Upper lobe of left lung (tissue), 6 donors: ENCODE data around the gene NUP58. TPM values are rescaled to one million over a fixed set of nuclear protein-coding genes. Genes with fewer than 3 reads are reported as not detected.

ENCODE experiments used
- ATAC-seq, 2 donors: fragments of 200-7000 bp; cut with Tn5 transposase; one replicate each; pipeline ENCODE4 v1.9.1; 2022; ENCODE audit warnings: mild to moderate bottlenecking in 2 of 2, moderate library complexity in 2 of 2; ENCODE audit not compliant: low FRiP score in 2 of 2
- DNase-seq, 2 donors: peaks; one replicate each; pipeline ENCODE4 v3.0.0-alpha.2; 2019 to 2020
- H3K27ac ChIP-seq, 4 donors: fragments of 200-600 bp; sonication (generic); one replicate each; pipeline ENCODE4 v1.5.1; 2016 to 2019
- H3K27me3 ChIP-seq, 4 donors: fragments of 200-600 bp; sonication (generic); one replicate each; pipeline ENCODE4 v1.5.1; 2017 to 2019
- H3K36me3 ChIP-seq, 4 donors: fragments of 200-600 bp; sonication (generic); one replicate each; pipeline ENCODE4 v1.5.1; 2016 to 2019
- H3K4me1 ChIP-seq, 4 donors: fragments of 200-600 bp; sonication (generic); one replicate each; pipeline ENCODE4 v1.5.1; 2018 to 2019
- H3K4me3 ChIP-seq, 4 donors: fragments of 200-600 bp; sonication (generic); one replicate each; pipeline ENCODE4 v1.5.1; 2017 to 2019; ENCODE audit warnings: mild to moderate bottlenecking in 2 of 4, moderate library complexity in 1 of 4
- H3K9me3 ChIP-seq, 4 donors: fragments of 200-600 bp; sonication (generic); one replicate each; pipeline ENCODE4 v1.5.1; 2018 to 2019
- EP300 ChIP-seq, 4 donors: sonication (generic); formaldehyde crosslinking; IDR thresholded peaks; one replicate each; pipeline ENCODE4 v1.5.1; 2017; ENCODE audit warnings: antibody characterized with exemption in 4 of 4, control low read depth in 2 of 4
- POLR2A ChIP-seq, 4 donors: fragments of 450-650 bp; IDR thresholded peaks; one replicate each; pipeline ENCODE4 v1.5.1; 2016 to 2017; ENCODE audit warnings: antibody characterized with exemption in 4 of 4, mild to moderate bottlenecking in 2 of 4
- POLR2AphosphoS5 ChIP-seq, 2 donors: sonication (generic); formaldehyde crosslinking; IDR thresholded peaks; one replicate each; pipeline ENCODE4 v1.5.1; 2017; ENCODE audit warnings: antibody characterized with exemption in 2 of 2
- WGBS, 2 donors: methylation state at CpG; one replicate each; pipeline ENCODE4 v1.1.5; 2017 to 2018; 5-methylcytosine and 5-hydroxymethylcytosine counted together
- total RNA-seq, 6 donors: library from RNA; depleted of rRNA in 4 of 6; stranded (reverse); fragments of >200 nt in 4 of 6; gene quantifications; one replicate each; pipeline versions ENCODE4 v1.1.0 to v1.2.1, GENCODE V29; 2016 to 2021
- TF ChIP-seq, protein P1 (sequence below), 6 experiments: fragments of 450-650 bp in 4 of 6; fragments of 200-600 bp in 2 of 6; sonication (generic) in 2 of 6; IDR thresholded peaks; one replicate each; pipeline ENCODE4 v1.5.1; 2016 to 2019; ENCODE audit warnings: antibody characterized with exemption in 6 of 6
- donor health status: DM: no; HTN: no; CAD: no; lungs with moderate emphysema.
- donor health status: DM: no; HTN: yes; CAD: no; lungs with severe emphysema.

The NUP58 gene
- total RNA-seq, 6 donors from 2014 or later: 68.2 to 157 (median 85.6) TPM

DNA sequence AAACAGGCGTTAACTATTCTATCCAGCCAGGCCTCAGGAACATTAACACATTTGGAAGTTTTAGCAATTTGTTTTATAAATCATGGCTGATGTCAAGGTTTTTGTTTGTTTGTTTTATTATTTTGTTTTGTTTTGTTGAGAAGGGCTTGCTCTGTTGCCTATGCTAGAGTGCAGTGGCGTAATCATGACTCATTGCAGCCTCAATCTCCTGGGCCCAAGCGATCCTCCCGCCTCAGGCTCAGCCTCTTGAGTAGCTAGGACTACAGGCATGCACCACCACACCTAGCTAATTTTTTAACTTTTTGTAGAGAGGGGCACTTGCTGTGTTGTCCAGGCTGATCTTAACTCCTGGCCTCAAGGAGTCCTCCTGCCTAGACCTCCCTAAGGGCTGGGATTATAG, 28.3 kb downstream of the NUP58 start:
- WGBS, 2 donors: 94 to 96% methylated on average over 4 of the region's 4 CpGs
- Histone ChIP-seq H3K4me3 (no peak overlapping the region), H3K9me3 (no peaks in the 10 kb centered on the region), H3K27me3 (no peaks in the 10 kb centered on the region), H3K36me3 (peaks cover 26 to 100% (median 54%) of the 10 kb centered on the region in 4 donors), H3K4me1 (no peaks in the 10 kb centered on the region), H3K27ac (no peak overlapping the region)
- DNase-seq (no peak), ATAC-seq (no peak)
- TF ChIP-seq POLR2A (IDR thresholded peaks at IDR 0.05): no peak
- TF ChIP-seq, protein P1, sequence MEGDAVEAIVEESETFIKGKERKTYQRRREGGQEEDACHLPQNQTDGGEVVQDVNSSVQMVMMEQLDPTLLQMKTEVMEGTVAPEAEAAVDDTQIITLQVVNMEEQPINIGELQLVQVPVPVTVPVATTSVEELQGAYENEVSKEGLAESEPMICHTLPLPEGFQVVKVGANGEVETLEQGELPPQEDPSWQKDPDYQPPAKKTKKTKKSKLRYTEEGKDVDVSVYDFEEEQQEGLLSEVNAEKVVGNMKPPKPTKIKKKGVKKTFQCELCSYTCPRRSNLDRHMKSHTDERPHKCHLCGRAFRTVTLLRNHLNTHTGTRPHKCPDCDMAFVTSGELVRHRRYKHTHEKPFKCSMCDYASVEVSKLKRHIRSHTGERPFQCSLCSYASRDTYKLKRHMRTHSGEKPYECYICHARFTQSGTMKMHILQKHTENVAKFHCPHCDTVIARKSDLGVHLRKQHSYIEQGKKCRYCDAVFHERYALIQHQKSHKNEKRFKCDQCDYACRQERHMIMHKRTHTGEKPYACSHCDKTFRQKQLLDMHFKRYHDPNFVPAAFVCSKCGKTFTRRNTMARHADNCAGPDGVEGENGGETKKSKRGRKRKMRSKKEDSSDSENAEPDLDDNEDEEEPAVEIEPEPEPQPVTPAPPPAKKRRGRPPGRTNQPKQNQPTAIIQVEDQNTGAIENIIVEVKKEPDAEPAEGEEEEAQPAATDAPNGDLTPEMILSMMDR (IDR thresholded peaks at IDR 0.05): no peak
- TF ChIP-seq POLR2AphosphoS5 (IDR thresholded peaks at IDR 0.05): no peak
- TF ChIP-seq EP300 (IDR thresholded peaks at IDR 0.05): no peak

DNA sequence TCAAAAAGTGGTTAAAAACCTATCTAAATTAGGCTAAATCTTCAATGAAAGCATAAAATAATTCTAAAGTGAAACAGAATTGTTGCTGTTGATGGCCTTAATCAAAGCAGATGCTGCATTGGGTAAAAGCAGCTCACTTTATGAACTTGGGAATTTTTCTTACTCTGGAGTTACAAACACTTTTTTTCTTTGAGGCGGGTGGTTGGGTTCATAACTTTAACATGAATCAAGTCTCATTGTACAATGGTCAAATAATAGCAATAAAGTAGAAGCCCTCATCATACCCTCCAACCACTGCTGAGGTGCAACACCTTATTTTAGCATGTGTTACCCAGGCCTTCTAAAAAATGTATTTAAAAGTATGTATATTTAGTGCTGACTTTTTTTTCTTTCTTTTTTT, 29.1 kb downstream of the NUP58 start:
- WGBS, 2 donors: 94 to 95% methylated on average over 1 of the region's 1 CpG
- DNase-seq: no peak
- Histone ChIP-seq H3K27me3 (no peaks in the 10 kb centered on the region), H3K36me3 (peaks cover 22 to 96% (median 51%) of the 10 kb centered on the region in 4 donors), H3K27ac (no peak overlapping the region), H3K4me3 (no peak overlapping the region), H3K4me1 (no peaks in the 10 kb centered on the region), H3K9me3 (no peaks in the 10 kb centered on the region)
- TF ChIP-seq, protein P1 (IDR thresholded peaks at IDR 0.05): no peak
- TF ChIP-seq EP300 (IDR thresholded peaks at IDR 0.05) (no peak), POLR2AphosphoS5 (IDR thresholded peaks at IDR 0.05) (no peak)
- no peak for ATAC-seq

DNA sequence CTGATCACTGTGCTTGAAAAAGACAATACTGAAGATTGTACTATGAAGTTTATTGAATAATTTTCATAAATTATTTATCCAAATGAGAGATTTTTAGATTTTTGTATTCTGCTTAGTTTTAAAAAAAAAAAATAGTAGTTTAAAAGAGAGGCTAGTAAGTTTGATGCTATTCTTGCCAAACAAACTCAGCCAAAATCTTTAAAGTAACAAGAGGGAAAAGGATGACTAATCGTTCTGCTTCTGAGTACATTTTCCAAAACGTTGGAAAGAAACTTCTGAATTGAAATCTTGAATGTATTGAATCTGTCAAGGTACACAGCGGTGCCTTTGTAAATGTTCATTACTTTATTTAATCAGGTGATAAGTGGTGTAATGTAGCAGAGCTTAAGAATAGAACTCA, 34.4 kb downstream of the NUP58 start:
- TF ChIP-seq POLR2A (IDR thresholded peaks at IDR 0.05): no peak
- TF ChIP-seq POLR2AphosphoS5 (IDR thresholded peaks at IDR 0.05): no peak
- no peak for TF ChIP-seq EP300 (IDR thresholded peaks at IDR 0.05)
- TF ChIP-seq, protein P1 (IDR thresholded peaks at IDR 0.05): no peak
- H3K4me3 ChIP-seq: no peak overlapping the region
- peaks cover 10 to 88% (median 31%) of the 10 kb centered on the region in 4 donors for H3K36me3 ChIP-seq
- WGBS, 2 donors: 63 to 66% methylated on average over 3 of the region's 3 CpGs
- no peak for DNase-seq
- H3K4me1 ChIP-seq: no peaks in the 10 kb centered on the region
- ATAC-seq: no peak
- H3K27me3 ChIP-seq: no peaks in the 10 kb centered on the region
- no peak overlapping the region for H3K27ac ChIP-seq
- no peaks in the 10 kb centered on the region for H3K9me3 ChIP-seq

DNA sequence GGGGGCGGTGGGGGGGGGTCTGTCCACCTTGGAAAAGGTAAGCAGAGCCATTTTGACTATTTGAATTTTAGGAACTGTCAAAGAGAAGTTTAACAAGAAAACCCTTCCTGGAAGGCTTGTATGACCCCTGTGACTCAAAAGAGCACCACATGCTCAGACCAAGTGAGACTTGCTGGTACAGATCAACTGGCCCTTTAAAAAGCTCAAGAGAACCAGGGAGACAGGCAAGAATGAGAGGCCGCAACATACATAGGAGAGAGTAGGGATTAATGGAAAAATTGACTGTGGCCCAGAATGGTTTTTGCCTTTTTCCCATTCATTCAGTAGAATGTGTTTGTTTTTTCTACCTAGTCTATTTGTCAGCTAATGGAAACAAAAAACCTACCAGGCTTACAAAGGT, 44.2 kb downstream of the NUP58 start:
- H3K4me1 ChIP-seq: no peaks in the 10 kb centered on the region
- 96% methylated on average over 2 of the region's 2 CpGs for WGBS, 2 donors
- H3K27ac ChIP-seq: no peak overlapping the region

DNA sequence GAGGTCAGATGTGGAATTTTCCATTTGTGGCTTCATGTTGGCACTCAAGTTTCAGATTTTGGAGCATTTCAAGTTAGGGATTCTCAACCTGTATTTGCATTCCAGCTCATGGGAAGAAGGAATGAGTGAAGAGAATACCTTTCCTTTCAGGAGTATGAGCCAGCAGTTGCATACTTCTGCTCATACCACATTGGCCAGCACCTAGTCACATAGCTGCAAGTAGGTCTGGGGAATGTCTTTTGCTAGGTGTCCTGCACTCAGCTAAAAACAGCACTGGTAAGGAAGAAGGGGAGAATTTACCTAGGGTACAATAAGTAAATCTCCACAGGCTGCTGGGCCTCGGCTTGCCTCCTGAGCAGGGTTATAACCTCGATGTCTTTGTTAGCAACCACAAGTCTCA, 45.7 kb downstream of the NUP58 start:
- Histone ChIP-seq H3K4me3 (no peak overlapping the region), H3K27ac (no peak overlapping the region), H3K9me3 (no peaks in the 10 kb centered on the region), H3K36me3 (no peaks in the 10 kb centered on the region), H3K27me3 (no peaks in the 10 kb centered on the region), H3K4me1 (no peaks in the 10 kb centered on the region)
- ATAC-seq (no peak), DNase-seq (no peak)
- TF ChIP-seq EP300 (IDR thresholded peaks at IDR 0.05): no peak
- TF ChIP-seq, protein P1 (IDR thresholded peaks at IDR 0.05): no peak
- no peak for TF ChIP-seq POLR2AphosphoS5 (IDR thresholded peaks at IDR 0.05)
- no peak for TF ChIP-seq POLR2A (IDR thresholded peaks at IDR 0.05)
- 61 to 84% methylated on average over 2 of the region's 2 CpGs for WGBS, 2 donors

More for the DNA sequence above, 44.2 kb downstream of the NUP58 start:
- no peak for ATAC-seq
- Histone ChIP-seq H3K9me3 (no peaks in the 10 kb centered on the region), H3K4me3 (no peak overlapping the region), H3K27me3 (no peaks in the 10 kb centered on the region), H3K36me3 (peaks cover 0 to 14% (median 3%) of the 10 kb centered on the region in 4 donors)
- DNase-seq: no peak
- TF ChIP-seq POLR2AphosphoS5 (IDR thresholded peaks at IDR 0.05): no peak
- no peak for TF ChIP-seq POLR2A (IDR thresholded peaks at IDR 0.05)
- TF ChIP-seq, protein P1 (IDR thresholded peaks at IDR 0.05): no peak
- no peak for TF ChIP-seq EP300 (IDR thresholded peaks at IDR 0.05)
